ENCODE measurements around the gene ANKRD45.
"Not testable (repeated sequence)": the region's sequence is repeated elsewhere in the genome, so short reads cannot be mapped to it uniquely, and the experiment has no call there.

ANKRD45 gene

GRCh38 chr1:173646656-173647055, 23.0 kb downstream of the ANKRD45 start:
- no peak for DNase-seq (ENCODE audit: low read depth in 3 of 3, low spot score in 1 of 3)

- DNase-seq (ENCODE audit: low read depth in 3 of 3, low spot score in 1 of 3), result not testable (repeated sequence)
Measured at GRCh38 chr1:173642450-173643139, 27.1 kb downstream of the ANKRD45 start.

GRCh38 chr1:173639102-173639501, 30.5 kb downstream of the ANKRD45 start:
- no peak for DNase-seq (ENCODE audit: low read depth in 3 of 3, low spot score in 1 of 3)

GRCh38 chr1:173638043-173639021, 31.3 kb downstream of the ANKRD45 start:
- no peak for DNase-seq (ENCODE audit: low read depth in 3 of 3, low spot score in 1 of 3)

- not testable (repeated sequence) for DNase-seq (ENCODE audit: low read depth in 3 of 3, low spot score in 1 of 3)
Measured at GRCh38 chr1:173637236-173638042, 32.2 kb downstream of the ANKRD45 start.

- DNase-seq (ENCODE audit: low read depth in 3 of 3, low spot score in 1 of 3), result no peak
Measured at GRCh38 chr1:173635116-173635515, 34.5 kb downstream of the ANKRD45 start, which contains the start of gene TEX50. Gene TEX50 (plus strand): TSS chr1:173635338. CDS start chr1:173635522, 184 bp downstream.

- DNase-seq (ENCODE audit: low read depth in 3 of 3, low spot score in 1 of 3), result no peak
Measured at GRCh38 chr1:173628888-173629287, 40.8 kb downstream of the ANKRD45 start.

GRCh38 chr1:173627269-173627668, 42.4 kb downstream of the ANKRD45 start:
- no peak for DNase-seq (ENCODE audit: low read depth in 3 of 3, low spot score in 1 of 3)

- DNase-seq (ENCODE audit: low read depth in 3 of 3, low spot score in 1 of 3), result no peak
Measured at GRCh38 chr1:173616859-173617258, 52.8 kb downstream of the ANKRD45 start.

GRCh38 chr1:173613086-173613485, 56.6 kb downstream of the ANKRD45 start:
- DNase-seq (ENCODE audit: low read depth in 3 of 3, low spot score in 1 of 3), result not testable (repeated sequence)

GRCh38 chr1:173608503-173609216, 61.0 kb downstream of the ANKRD45 start:
- no peak for DNase-seq (ENCODE audit: low read depth in 3 of 3, low spot score in 1 of 3)

- no peak for DNase-seq (ENCODE audit: low read depth in 3 of 3, low spot score in 1 of 3)
Measured at GRCh38 chr1:173603056-173603591, 66.5 kb downstream of the ANKRD45 start, which contains the start of gene SLC9C2. Gene SLC9C2 (minus strand): TSS chr1:173603072. CDS start chr1:173601776, 1,296 bp downstream.

GRCh38 chr1:173601588-173601987, 68.1 kb downstream of the ANKRD45 start:
- DNase-seq (ENCODE audit: low read depth in 3 of 3, low spot score in 1 of 3), result no peak

- DNase-seq (ENCODE audit: low read depth in 3 of 3, low spot score in 1 of 3), result no peak
Measured at GRCh38 chr1:173596097-173596825, 73.4 kb downstream of the ANKRD45 start.

GRCh38 chr1:173591138-173591537, 78.5 kb downstream of the ANKRD45 start:
- not testable (repeated sequence) for DNase-seq (ENCODE audit: low read depth in 3 of 3, low spot score in 1 of 3)

GRCh38 chr1:173590557-173590956, 79.1 kb downstream of the ANKRD45 start:
- DNase-seq (ENCODE audit: low read depth in 3 of 3, low spot score in 1 of 3), result no peak

- no peak for DNase-seq (ENCODE audit: low read depth in 3 of 3, low spot score in 1 of 3)
Measured at GRCh38 chr1:173581383-173582079, 88.1 kb downstream of the ANKRD45 start.

- no peak for DNase-seq (ENCODE audit: low read depth in 3 of 3, low spot score in 1 of 3)
Measured at GRCh38 chr1:173580658-173581057, 89.0 kb downstream of the ANKRD45 start.

- no peak for DNase-seq (ENCODE audit: low read depth in 3 of 3, low spot score in 1 of 3)
Measured at GRCh38 chr1:173580071-173580470, 89.6 kb downstream of the ANKRD45 start.

All from stimulated activated CD4-positive, alpha-beta T cell treated with anti-CD3 and anti-CD28 coated beads, TNF-alpha, amount 100 ng/mL, for 1 hour (primary cell).